ENCODE results near the gene TMEM255B.

The TMEM255B gene

GRCh38 chr13:113732176-113732960 lies 26.7 kb upstream of the TMEM255B start:
- TF ChIP-seq CTCF (IDR thresholded peaks at IDR 0.05; ENCODE audit: low read length, missing control alignments), result no peak
- H3K4me3 ChIP-seq (replicated peaks; ENCODE audit: low read depth, low read length), result no peak overlapping the region
- no peak for DNase-seq (ENCODE audit: low read depth)

DNA sequence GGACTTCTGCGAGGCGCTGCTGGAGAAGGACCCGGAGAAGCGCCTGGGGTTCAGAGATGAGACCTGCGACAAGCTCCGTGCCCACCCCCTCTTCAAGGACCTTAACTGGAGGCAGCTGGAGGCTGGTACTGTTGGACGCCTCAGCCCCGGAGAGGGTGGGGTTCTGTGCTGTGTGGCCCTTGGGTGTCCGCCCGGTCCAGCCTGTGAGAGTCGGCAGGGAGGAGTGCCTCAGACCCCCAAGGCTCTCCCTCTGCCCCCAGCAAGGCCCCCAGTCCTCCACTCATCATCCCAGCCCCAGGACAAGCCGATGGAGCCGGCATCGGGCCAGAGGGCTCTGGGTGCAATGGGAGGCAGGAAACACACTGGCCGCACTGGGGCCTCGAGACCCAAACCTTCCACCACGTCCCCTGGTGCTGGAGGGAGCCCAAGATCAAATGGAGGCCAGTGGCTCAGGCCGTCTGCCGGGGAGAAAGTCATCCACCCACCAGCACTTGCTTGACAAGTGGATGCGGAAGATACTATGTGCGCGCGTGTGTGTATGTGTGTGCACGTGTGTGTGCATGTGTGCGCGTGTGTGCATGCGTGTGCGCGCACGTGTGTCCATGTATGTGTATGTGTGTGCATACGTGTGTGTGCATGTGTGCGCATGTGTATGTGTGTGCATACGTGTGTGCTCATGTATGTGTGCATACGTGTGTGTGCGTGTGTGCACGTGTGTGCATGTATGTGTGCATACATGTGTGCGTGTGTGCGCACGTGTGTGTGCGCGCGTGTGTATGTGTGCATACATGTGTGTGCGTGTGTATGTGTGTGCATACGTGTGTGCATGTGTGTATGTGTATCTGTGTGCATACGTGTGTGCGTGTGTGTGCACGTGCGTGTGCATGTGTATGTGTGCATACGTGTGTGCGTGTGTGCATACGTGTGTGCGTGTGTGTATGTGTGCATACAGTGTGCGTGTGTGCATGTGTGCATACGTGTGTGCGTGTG lies 25.8 kb upstream of the TMEM255B start:
- no peak for DNase-seq (ENCODE audit: low read depth)
- H3K4me3 ChIP-seq (replicated peaks; ENCODE audit: low read depth, low read length), result no peak overlapping the region
- no peak for TF ChIP-seq CTCF (IDR thresholded peaks at IDR 0.05; ENCODE audit: low read length, missing control alignments)

GRCh38 chr13:113734099-113734825 lies 24.8 kb upstream of the TMEM255B start:
- H3K4me3 ChIP-seq (replicated peaks; ENCODE audit: low read depth, low read length), result no peak overlapping the region
- TF ChIP-seq CTCF (IDR thresholded peaks at IDR 0.05; ENCODE audit: low read length, missing control alignments), result no peak

DNA sequence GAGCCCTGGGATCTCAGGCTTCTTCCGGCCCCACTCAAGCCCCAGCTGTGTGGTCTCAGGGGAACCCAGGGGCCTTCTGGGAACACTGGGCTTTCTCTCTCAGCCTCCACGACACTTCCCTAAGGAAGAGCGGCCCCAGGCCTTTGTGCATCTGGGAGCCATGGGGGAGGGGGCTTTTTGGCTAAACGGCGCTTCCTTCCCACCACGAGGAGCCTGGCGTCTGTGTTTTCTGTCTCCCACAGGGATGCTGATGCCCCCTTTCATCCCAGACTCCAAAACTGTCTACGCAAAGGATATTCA lies 24.2 kb upstream of the TMEM255B start:
- no peak for TF ChIP-seq CTCF (IDR thresholded peaks at IDR 0.05; ENCODE audit: low read length, missing control alignments)
- no peak overlapping the region for H3K4me3 ChIP-seq (replicated peaks; ENCODE audit: low read depth, low read length)
- DNase-seq (ENCODE audit: low read depth), result no peak

More at GRCh38 chr13:113734099-113734825, 24.8 kb upstream of the TMEM255B start:
- DNase-seq (ENCODE audit: low read depth), result no peak

- no peak overlapping the region for H3K4me3 ChIP-seq (replicated peaks; ENCODE audit: low read depth, low read length)
- DNase-seq (ENCODE audit: low read depth), result no peak
- TF ChIP-seq CTCF (IDR thresholded peaks at IDR 0.05; ENCODE audit: low read length, missing control alignments), result no peak
Measured at GRCh38 chr13:113735194-113735593, 23.8 kb upstream of the TMEM255B start.

DNA sequence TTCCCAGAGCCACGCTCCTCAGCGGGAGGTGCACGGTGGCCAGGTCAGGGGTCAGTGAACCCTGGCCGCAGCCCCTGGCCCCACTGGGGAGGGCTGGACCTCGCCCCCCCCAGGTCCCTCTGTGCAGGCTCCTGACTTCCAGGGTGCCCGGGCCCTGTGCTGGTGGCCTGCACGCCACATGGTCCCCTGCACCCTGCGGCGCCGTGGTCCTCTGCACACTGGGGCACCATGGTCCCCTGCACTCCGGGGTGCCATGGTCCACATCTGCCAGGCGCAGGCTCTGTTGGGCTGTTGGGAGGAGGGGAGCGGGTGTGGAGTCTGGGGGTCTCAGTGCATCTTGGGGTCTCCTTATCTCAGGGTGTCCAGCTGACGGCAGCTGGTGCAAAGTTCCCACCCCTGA lies 23.3 kb upstream of the TMEM255B start:
- no peak for DNase-seq (ENCODE audit: low read depth)
- no peak overlapping the region for H3K4me3 ChIP-seq (replicated peaks; ENCODE audit: low read depth, low read length)
- TF ChIP-seq CTCF (IDR thresholded peaks at IDR 0.05; ENCODE audit: low read length, missing control alignments), result no peak

Data from fibroblast of pulmonary artery (primary cell).